HS-5 (cell line): ENCODE measurements around the gene NPDC1.
"Not testable (repeated sequence)": the region's sequence is repeated elsewhere in the genome, so short reads cannot be mapped to it uniquely, and the experiment has no call there.

Source experiments
- DNase-seq: peaks from one replicate; pipeline ENCODE4 v3.0.0-alpha.2; 2012; ENCODE audit warnings: low read depth

Gene NPDC1

GRCh38 chr9:137075275-137075775, 29.3 kb upstream of the NPDC1 start:
- no peak for DNase-seq

DNA sequence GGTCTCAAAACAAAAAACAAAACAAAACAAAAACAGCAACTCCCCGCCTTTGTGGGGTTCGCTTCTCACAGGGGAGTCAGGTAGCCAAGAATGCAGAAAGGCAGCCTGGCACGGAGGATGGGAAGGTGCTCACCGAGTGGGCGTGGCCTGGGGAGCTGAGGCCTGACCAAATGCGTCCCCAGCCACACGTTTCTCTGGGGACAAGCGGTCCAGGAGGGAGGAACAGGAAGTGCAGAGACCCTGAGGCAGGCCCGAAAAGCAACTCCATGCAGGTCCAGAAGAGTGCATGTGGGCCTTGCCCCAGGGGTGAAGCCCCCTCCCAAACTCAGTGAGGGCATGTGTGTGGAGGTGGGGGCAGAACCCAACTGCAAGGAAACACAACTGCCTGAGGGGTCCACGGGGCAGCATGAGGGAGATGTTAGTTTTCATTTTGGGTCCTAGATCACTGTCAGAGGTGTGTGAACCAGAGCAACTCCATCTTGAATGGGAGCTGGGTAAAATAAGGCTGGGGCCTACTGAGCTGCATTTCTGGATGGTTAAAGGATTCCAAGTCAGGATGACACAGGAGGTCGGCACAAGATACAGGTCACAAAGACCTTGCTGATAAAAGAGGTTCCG, 28.8 kb upstream of the NPDC1 start:
- no peak for DNase-seq

DNA sequence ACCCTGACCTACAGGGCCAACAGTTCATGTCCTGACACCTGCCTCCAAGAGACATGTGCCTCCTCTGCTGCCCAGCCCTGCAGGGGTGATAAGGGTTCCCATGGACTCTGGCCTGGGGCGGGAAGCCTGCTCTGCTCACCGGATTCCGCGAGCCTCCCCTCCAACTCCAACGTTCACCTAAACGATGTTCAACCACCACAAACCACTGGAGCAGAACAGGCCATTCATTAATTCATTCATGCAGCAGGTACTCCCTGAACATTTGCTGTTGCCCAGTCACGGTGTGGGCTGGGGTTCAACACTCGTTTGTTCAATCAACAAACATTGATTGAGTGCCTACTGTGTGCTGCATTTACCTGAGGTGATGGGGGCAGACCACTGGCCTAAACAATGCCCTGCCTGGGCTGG, 28.0 kb upstream of the NPDC1 start:
- no peak for DNase-seq

- no peak for DNase-seq
Measured at GRCh38 chr9:137071282-137071681, 25.3 kb upstream of the NPDC1 start.

- no peak for DNase-seq
Measured at GRCh38 chr9:137070906-137071275, 24.9 kb upstream of the NPDC1 start.

DNA sequence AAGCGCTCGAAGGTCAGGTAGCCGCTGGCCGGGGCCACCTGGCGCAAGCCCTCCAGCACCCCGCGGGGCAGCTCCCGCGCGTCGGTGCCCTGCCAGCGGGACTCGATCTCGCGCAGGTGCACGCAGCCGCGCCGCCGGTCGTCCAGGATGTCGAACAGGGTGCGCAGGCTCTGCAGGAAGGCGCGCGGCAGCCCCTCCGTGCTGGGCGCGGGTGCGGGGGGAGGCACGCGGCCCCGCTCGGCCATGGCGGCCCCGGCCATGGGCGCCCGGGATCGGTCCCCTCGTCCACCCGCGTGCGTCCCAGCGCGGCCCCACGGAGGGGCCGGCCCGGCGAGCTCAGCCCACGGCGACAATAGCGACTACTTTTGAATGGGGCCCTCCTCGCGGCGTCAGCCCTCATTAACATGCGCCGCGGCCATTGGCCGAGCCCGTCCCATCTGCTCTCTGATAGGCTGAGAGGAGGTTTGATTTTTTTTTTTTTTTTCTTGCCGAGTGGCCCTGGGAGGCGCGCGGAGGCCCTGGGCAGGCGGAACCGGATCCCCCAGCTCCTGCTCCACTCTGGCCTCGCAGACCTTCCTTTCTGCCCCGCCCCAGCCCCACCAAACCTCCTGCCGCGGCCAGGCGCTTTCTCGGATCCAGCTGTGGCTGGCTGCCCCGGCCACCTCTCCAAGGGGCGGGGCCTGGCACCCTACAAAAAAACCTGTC, 24.4 kb upstream of the NPDC1 start, which contains the start of gene SAPCD2:
TSS of gene SAPCD2 (minus strand) at position 357 of the 705 bp plus-strand sequence. CDS start at position 260, 97 bp downstream.
- DNase-seq, result no peak

DNA sequence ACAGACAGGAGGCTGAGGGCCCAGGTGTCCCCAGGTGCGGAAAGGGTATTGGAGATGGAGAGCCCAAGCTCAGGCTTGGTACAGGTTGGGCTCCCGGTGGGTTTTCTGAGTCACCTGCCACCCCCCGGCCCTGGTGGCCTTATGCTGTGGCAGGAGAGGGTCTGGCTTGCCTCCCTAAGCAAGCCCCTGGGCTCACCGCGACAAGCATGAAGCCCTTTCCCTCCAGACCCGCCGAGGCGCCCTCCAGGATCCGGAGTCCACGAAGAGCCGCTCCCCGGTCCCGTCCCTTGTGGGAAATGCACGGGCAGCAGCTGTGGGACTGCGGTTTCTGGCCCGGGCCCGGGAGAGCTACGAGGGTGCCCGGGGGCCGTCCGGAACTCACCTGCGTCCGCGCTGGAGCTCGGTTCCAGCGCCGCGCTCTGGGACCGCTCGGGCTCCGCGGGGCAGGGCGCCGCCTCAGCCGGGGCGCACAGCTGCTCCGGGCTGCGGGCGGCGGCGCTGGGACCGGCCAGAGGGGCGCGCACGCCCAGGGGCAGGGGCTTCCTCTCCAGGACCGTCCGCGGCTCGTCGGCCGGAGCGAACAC, 23.6 kb upstream of the NPDC1 start:
- no peak for DNase-seq

DNA sequence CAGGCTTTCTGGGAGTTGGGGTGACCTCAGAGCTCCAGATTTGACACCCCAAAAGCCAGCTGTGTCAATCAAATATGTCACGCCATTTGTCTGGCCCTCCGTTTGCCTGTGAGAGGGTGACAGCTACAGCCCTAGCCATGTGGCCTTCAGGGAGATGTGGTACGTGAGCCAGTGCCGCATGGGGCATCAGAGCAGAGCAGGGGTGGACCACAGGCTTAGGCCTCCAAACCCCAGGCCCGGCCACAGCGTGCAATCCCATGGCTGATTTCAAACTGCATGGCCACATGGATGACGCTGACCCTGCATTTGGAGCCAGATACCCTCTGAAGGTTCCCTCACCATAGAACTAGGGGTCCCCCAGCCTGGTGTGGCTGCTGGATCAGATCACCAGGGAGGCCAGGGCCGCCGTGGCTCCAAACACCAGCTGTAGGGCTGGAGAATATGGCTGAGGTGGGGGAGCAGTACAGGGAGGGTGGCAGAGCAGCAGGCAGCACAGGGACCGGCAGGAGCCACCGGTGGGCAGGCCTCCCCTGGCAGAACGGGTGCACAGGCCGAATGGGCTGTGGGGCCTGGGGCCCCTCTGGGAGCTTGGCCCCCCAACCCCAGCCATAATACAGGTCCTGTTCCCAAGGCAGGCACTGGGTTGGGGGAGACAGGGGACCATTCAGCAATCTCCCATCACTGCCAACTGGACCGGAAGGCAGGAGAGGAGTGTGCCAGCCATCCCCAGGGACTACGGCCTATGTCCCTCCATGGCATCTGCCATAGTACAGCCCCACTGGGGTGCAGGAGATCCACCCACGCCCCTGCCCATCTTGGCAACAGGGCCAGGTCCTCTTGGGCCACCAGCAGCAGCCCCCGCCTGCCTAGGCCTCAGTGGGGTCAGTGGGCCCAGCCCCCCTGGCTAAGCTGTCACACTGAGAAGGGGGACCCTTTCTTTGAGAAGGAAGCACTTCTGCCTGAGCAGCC, 22.8 kb upstream of the NPDC1 start:
- no peak for DNase-seq

DNA sequence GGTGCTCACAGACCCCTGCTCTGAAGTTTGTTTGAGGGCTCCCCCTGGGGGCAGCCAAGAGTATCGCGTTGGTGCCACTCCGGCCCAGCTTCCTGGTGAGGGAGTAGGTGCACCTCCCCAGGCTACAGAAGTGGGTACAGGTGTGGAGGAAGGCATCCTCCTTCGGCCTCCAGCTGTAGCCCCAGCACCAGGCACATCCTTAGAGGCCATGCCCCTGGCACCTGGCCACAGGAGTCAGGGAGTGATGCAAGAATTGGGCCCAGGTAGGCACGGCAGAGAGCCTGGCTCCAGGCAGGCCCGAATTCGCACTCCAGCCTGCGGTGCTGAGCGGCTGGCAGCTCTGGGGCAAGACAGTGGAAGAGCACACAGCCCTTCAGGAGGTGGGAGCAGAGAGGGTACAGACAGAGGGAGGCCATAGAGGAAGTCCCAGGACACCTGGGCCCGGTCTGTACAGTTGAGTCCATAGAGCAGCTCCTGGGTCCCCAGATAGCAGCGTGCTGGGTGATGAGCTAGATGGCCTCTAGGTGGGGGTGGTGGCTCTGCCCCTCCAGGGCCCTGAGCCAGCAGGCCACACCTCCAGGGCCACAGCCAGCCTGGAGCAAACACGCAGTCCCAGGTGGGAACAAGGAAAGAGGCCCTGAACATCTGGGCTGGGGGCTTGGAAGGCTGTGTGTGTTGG, 22.0 kb upstream of the NPDC1 start:
- DNase-seq, result no peak

- DNase-seq, result no peak
Measured at GRCh38 chr9:137066096-137066861, 20.3 kb upstream of the NPDC1 start.

DNA sequence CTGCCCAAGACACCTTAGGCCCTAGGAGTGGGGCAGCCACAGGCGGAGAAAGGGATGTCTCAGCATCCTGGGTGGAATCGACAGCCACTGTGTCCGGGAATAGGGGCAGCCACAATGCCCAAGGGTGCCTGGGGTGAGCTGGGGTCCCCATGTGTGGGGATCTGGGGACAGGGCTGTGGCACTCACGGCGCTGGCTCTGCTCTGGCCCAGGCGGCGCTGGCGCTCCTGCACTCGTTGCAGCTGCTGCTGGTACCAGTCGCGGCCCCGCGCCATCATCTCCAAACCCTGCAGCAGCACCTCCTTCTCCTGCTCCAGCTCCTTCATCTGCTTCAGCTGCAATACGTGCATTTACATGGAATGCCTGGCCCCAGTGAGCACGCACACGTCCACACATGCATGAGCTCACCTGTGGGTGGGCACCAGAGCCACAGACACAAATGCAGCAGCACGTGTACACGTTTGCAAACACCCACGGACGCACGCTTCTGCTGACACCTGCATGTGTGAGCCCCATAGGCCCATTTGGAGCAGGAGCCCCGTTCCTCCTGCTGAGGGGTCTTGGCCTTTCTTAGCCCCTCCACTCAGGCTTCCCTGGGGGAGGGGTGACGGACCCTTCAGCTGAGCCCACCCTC, 19.5 kb upstream of the NPDC1 start:
- DNase-seq, result no peak

GRCh38 chr9:137064880-137065164, 18.8 kb upstream of the NPDC1 start:
- DNase-seq, result no peak

- DNase-seq, result no peak
Measured at GRCh38 chr9:137064027-137064879, 18.3 kb upstream of the NPDC1 start.

- DNase-seq, result no peak
Measured at GRCh38 chr9:137063311-137064026, 17.5 kb upstream of the NPDC1 start.

DNA sequence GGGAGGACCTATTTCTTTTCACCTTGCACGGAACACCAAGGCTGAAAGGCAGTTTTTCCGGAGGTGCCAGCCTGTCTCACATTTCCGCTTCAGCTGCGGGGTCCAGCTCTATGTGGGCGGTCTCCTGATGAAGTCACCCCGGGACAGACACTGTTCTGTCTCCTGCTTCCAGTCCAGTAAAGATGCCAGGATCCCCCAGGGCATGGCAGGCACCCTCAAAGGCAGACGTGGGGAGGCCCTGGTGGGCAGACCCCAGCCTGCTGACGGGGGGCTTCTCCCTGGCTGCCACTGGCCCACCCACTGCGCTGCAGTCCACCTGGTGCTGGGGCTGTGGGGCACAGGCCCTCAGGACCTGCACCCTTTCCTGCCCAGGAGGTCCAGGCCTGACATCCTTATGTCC, 16.8 kb upstream of the NPDC1 start:
- DNase-seq, result not testable (repeated sequence)

GRCh38 chr9:137062384-137062783, 16.4 kb upstream of the NPDC1 start:
- DNase-seq, result no peak

- DNase-seq, result no peak
Measured at GRCh38 chr9:137058521-137059234, 12.7 kb upstream of the NPDC1 start.

DNA sequence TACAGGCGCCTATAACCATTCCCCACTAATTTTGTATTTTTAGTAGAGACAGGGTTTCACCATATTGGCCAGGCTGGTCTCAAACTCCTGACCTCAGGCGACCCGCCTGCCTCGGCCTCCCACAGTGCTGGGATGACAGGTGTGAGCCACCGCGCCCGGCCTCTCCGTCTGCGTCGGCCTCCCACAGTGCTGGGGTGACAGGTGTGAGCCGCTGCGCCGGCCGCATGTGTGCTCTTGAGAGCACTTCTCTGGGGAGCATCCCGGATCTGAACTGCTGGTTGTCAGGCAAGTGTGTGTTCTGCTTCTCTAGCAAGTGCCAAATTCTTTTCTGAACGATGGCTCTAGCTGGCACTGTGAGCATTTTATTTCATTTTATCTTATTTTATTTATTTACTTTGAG, 11.6 kb upstream of the NPDC1 start:
- DNase-seq, result no peak
